ENCODE results near the gene COL27A1. TPM values are rescaled to one million over a fixed set of nuclear protein-coding genes. Genes with fewer than 3 reads are reported as not detected.
"Not testable (repeated sequence)": the region's sequence is repeated elsewhere in the genome, so short reads cannot be mapped to it uniquely, and the experiment has no call there.

The COL27A1 gene
- total and polyA plus RNA-seq, 7 donors = 1.4 to 13.3 (median 4.3) TPM

DNA sequence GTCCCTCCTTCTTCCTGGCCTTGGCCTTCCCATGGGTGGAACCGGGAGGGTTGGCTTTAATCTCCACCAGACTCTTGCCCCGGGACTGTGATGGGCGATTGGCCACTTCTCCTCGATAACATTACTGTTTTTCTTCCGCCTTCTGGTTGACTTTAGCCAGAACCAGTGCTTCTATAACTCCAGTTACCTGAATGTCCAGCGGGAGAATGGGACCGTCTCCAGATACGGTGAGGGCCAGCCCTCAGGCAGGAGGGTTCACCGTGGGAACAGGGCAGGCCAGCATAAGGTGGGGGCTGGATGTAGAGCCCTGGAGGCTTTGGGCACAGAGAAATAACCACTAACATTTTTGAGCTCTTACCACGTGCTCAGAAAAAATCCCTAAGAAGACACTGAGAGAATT lies 175.3 kb downstream of the COL27A1 start:
- WGBS, 2 donors = 69 to 81% methylated on average over 10 of the region's 10 CpGs
- Histone ChIP-seq H3K27me3 (no peaks in the 10 kb centered on the region), H3K4me1 (no peaks in the 10 kb centered on the region), H3K4me3 (no peak overlapping the region), H3K9me3 (no peaks in the 10 kb centered on the region), H3K36me3 (peaks cover 0 to 3% (median 0%) of the 10 kb centered on the region in 4 donors), H3K27ac (no peak overlapping the region)
- intact Hi-C loops (cut with DNase I) = no loop called here
- no peak for DNase-seq
- TF ChIP-seq POLR2AphosphoS5 (IDR thresholded peaks at IDR 0.05) (no peak), EP300 (IDR thresholded peaks at IDR 0.05) (no peak), POLR2A (IDR thresholded peaks at IDR 0.05) (no peak)
- TF ChIP-seq, protein P1, sequence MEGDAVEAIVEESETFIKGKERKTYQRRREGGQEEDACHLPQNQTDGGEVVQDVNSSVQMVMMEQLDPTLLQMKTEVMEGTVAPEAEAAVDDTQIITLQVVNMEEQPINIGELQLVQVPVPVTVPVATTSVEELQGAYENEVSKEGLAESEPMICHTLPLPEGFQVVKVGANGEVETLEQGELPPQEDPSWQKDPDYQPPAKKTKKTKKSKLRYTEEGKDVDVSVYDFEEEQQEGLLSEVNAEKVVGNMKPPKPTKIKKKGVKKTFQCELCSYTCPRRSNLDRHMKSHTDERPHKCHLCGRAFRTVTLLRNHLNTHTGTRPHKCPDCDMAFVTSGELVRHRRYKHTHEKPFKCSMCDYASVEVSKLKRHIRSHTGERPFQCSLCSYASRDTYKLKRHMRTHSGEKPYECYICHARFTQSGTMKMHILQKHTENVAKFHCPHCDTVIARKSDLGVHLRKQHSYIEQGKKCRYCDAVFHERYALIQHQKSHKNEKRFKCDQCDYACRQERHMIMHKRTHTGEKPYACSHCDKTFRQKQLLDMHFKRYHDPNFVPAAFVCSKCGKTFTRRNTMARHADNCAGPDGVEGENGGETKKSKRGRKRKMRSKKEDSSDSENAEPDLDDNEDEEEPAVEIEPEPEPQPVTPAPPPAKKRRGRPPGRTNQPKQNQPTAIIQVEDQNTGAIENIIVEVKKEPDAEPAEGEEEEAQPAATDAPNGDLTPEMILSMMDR (IDR thresholded peaks at IDR 0.05) = no peak

DNA sequence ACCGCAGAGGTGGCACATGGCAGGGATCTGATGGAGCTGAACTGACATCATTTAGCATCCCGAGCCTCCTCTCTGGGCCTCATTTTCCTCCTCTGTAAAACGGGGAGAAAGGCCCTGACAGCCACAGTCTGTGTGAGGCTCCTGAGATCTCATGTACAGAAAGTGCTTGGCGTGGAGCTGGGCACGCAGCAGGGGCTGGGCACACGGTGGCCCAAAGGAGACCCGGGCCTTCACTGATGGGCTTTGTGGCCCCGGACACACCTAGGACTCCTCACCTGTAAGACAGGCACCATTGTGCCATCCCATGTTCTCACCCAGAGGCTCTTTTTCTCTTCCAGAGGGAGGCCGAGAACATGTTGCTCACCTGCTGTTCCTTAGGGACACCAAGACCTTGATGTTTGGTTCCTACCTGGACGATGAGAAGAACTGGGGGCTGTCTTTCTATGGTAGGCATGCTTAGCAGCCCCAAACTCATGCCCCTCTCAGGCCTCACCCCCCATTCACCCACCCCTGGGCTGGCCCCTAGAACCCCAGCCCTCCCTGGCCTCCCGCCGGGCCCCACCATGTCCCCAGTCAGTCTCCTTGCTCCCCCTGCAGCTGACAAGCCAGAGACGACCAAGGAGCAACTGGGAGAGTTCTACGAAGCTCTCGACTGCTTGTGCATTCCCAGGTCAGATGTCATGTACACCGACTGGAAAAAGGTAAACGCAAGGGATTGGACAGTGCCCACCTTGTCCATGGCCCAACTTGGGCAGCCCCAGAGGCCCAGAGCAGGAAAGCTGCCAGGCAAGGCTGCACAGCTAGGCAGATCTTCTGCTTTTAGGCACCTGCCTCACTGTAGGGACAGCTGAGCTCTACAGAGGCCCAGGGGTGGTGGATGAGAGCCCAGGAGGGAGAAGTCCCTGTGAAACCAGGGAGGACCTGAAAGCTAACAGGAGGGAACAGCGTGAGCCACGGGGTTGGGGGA lies 176.2 kb downstream of the COL27A1 start:
- WGBS, 2 donors = 60 to 73% methylated on average over 15 of the region's 19 CpGs

DNA sequence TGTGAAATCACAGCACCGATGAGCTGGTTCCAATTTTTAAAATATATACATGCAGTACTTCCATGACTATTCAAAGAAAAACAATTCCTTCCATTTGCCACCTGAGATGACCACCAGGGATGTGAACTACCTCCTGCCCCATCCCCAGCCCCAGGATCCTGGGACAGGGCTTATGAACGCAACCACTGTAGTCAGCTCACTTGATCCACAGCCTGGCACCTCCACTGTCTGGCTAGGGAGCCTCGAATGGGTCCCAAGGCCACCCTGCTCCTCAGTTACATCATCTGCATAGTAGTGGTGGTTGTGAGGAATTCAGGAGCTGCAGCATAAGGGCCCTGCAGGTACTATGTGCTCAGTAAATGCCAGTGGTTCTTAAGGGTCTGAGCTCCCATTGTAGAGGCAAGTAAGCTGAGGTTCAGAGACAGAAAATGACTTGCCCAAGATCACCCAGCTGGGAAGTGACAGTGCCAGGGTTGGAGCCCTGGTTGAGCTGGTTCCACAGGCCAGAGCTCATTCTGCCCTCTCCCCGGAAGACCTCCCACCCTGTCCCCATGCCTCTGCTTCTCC lies 177.2 kb downstream of the COL27A1 start:
- H3K9me3 ChIP-seq; H3K27me3 ChIP-seq; intact Hi-C loops (cut with DNase I); DNase-seq; H3K4me3 ChIP-seq; H3K27ac ChIP-seq; H3K4me1 ChIP-seq: not testable (repeated sequence)
- peaks cover 6 to 18% (median 10%) of the 10 kb centered on the region in 4 donors for H3K36me3 ChIP-seq
- 76 to 78% methylated on average over 4 of the region's 4 CpGs for WGBS, 2 donors

More for the DNA sequence above, 176.2 kb downstream of the COL27A1 start:
- H3K27me3 ChIP-seq; H3K9me3 ChIP-seq; H3K4me1 ChIP-seq; H3K4me3 ChIP-seq; H3K27ac ChIP-seq; intact Hi-C loops (cut with DNase I); DNase-seq; H3K36me3 ChIP-seq: not testable (repeated sequence)

DNA sequence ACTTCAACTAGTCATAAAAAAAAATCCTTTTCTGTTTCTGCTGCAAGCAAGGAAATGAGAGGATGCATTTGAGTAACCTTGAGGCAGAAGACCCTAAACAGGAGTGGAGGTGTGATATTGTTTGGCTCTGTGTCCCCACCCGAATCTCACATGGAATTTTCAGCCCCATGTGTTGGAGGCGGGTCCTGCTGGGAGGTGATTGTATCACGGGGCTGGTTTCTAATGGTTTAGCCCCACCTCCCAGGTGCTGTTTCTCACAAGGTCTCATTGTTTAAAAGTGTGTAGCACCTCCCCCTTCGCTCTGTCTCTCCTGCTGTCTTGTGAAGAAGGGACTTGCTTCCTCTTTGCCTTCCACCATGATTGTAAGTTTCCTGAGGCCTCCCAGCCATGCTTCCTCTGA lies 178.4 kb downstream of the COL27A1 start:
- H3K27ac ChIP-seq; H3K9me3 ChIP-seq; H3K27me3 ChIP-seq; DNase-seq; H3K4me3 ChIP-seq; H3K4me1 ChIP-seq; intact Hi-C loops (cut with DNase I): not testable (repeated sequence)
- whole genome bisulfite sequencing, 2 donors = 75 to 97% methylated on average over 3 of the region's 4 CpGs
- H3K36me3 ChIP-seq = peaks cover 9 to 30% (median 16%) of the 10 kb centered on the region in 4 donors

DNA sequence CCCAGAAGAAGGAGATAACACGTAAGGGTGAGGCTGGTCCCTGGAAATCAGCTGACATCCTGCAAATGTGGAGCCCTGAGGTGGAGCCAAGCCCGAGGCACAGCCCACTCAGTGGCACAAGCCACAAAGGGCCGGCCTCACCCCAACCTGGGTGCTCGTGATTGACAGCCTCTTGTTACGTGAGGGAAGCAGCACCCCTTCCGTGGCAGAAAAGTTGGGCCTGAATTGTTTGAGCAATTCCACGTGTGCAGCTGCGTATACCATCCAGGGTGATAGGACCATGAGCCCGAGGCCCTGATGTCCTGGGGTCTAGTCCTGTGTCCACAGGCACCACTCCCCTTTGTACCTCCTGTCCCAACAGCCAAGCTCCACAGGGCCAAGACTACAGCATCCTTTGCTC lies 179.2 kb downstream of the COL27A1 start:
- peaks cover 9 to 35% (median 17%) of the 10 kb centered on the region in 4 donors for H3K36me3 ChIP-seq
- no peaks in the 10 kb centered on the region for H3K4me1 ChIP-seq
- no peak overlapping the region for H3K27ac ChIP-seq
- H3K27me3 ChIP-seq = no peaks in the 10 kb centered on the region
- H3K9me3 ChIP-seq = no peaks in the 10 kb centered on the region
- 91 to 94% methylated on average over 8 to 9 of the region's 9 CpGs for WGBS, 2 donors
- no peak overlapping the region for H3K4me3 ChIP-seq
- intact Hi-C loops (cut with DNase I) = no loop called here
- TF ChIP-seq EP300 (IDR thresholded peaks at IDR 0.05) (no peak), POLR2AphosphoS5 (IDR thresholded peaks at IDR 0.05) (peak in 1 of 4 donors; percentile 5)
- DNase-seq = no peak

DNA sequence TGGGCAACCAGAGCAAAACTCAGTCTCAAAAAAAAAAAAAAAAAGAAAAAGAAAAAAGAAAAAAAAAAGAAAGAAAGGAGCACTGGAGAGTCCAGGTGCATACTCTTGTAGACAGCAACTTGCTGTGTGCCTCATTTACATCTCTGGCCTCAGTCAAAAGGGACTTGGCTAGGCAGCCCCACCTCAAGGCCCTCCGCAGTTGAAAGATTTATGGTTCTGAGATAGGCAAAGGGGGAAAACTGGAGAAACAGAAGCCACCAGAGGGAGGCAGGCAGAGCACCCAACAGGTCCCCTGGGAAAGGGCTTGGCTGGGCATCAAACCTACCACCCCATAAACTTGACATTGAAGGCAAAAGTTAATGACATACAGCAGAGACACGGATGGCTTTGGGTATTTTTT lies 180.4 kb downstream of the COL27A1 start:
- no peak for TF ChIP-seq EP300 (IDR thresholded peaks at IDR 0.05)
- no peak for TF ChIP-seq POLR2AphosphoS5 (IDR thresholded peaks at IDR 0.05)
- TF ChIP-seq, protein P1 (IDR thresholded peaks at IDR 0.05) = no peak
- TF ChIP-seq POLR2A (IDR thresholded peaks at IDR 0.05) = no peak
- intact Hi-C loops (cut with DNase I) = no loop called here
- DNase-seq = no peak
- Histone ChIP-seq H3K27ac (no peak overlapping the region), H3K9me3 (no peaks in the 10 kb centered on the region), H3K36me3 (peaks cover 9 to 48% (median 21%) of the 10 kb centered on the region in 4 donors), H3K4me1 (no peaks in the 10 kb centered on the region), H3K27me3 (no peaks in the 10 kb centered on the region), H3K4me3 (no peak overlapping the region)
- 74% methylated on average over 2 of the region's 2 CpGs for WGBS, 2 donors
